Activated T-cell treated with anti-CD3 and anti-CD28 coated beads for 24 hours (primary cell): Measurements from ENCODE around the gene PAQR8.

Experiments
- DNase-seq: peaks from one replicate; pipeline ENCODE4 v3.0.0-alpha.2; 2020; ENCODE audit warnings: low read depth

Gene PAQR8

GRCh38 chr6:52361945-52362442 is at the start of gene PAQR8:
TSS of gene PAQR8 (plus strand) at chr6:52362151. CDS start at chr6:52403214, 41,063 bp downstream.
- peak; percentile 76 for DNase-seq

- DNase-seq = no peak
These were observed 49.5 kb upstream of the PAQR8 start for GRCh38 chr6:52312461-52312860.

GRCh38 chr6:52314752-52315151 is 47.2 kb upstream of the PAQR8 start:
- DNase-seq = no peak

GRCh38 chr6:52317211-52317610 is 44.7 kb upstream of the PAQR8 start:
- no peak for DNase-seq

- no peak for DNase-seq
These were observed 43.9 kb upstream of the PAQR8 start for GRCh38 chr6:52317841-52318581.

GRCh38 chr6:52324189-52324588 is 37.8 kb upstream of the PAQR8 start:
- DNase-seq = no peak

- no peak for DNase-seq
These were observed 36.1 kb upstream of the PAQR8 start for GRCh38 chr6:52325695-52326471.

- no peak for DNase-seq
These were observed 35.2 kb upstream of the PAQR8 start for GRCh38 chr6:52326540-52327364.

GRCh38 chr6:52328303-52328662 is 33.7 kb upstream of the PAQR8 start:
- no peak for DNase-seq

GRCh38 chr6:52328729-52329128 is 33.2 kb upstream of the PAQR8 start:
- no peak for DNase-seq

GRCh38 chr6:52330470-52330869 is 31.5 kb upstream of the PAQR8 start:
- no peak for DNase-seq

- DNase-seq = no peak
These were observed 30.0 kb upstream of the PAQR8 start for GRCh38 chr6:52331793-52332457.

GRCh38 chr6:52333840-52334200 is 28.1 kb upstream of the PAQR8 start:
- no peak for DNase-seq

- DNase-seq = no peak
These were observed 26.4 kb upstream of the PAQR8 start for GRCh38 chr6:52335576-52335975.

GRCh38 chr6:52336919-52337561 is 24.9 kb upstream of the PAQR8 start:
- no peak for DNase-seq

GRCh38 chr6:52337633-52338290 is 24.2 kb upstream of the PAQR8 start:
- DNase-seq = no peak

- DNase-seq = no peak
These were observed 21.4 kb upstream of the PAQR8 start for GRCh38 chr6:52340603-52340880.

GRCh38 chr6:52341561-52342260 is 20.2 kb upstream of the PAQR8 start:
- DNase-seq = no peak

GRCh38 chr6:52345311-52345710 is 16.6 kb upstream of the PAQR8 start:
- no peak for DNase-seq

GRCh38 chr6:52346503-52346902 is 15.4 kb upstream of the PAQR8 start:
- no peak for DNase-seq

- no peak for DNase-seq
These were observed 14.1 kb upstream of the PAQR8 start for GRCh38 chr6:52347818-52348217.
